Neural progenitor cell (in vitro differentiated cells): ENCODE data around the gene GALNT2.

ENCODE experiments used
- CTCF ChIP-seq: fragments of 200-600 bp; sonication (generic); IDR thresholded peaks from 2 replicates; pipeline ENCODE4 v1.5.1; 2017; ENCODE audit warnings: antibody characterized with exemption, mild to moderate bottlenecking
- EZH2 ChIP-seq: fragments of 200-600 bp; sonication (generic); IDR thresholded peaks from 2 replicates; pipeline ENCODE4 v1.6.1; 2017; ENCODE audit warnings: antibody characterized with exemption, mild to moderate bottlenecking, moderate library complexity
- EZH2phosphoT487 ChIP-seq: fragments of 200-600 bp; sonication (generic); IDR thresholded peaks from 2 replicates; pipeline ENCODE4 v1.6.1; 2017; ENCODE audit warnings: antibody characterized with exemption

GRCh38 chr1:230031131-230031530, 35.9 kb upstream of the GALNT2 start:
- TF ChIP-seq CTCF: no peak
- no peak for TF ChIP-seq EZH2
- no peak for TF ChIP-seq EZH2phosphoT487
